ENCODE data around the gene C12orf76. TPM values are rescaled to one million over a fixed set of nuclear protein-coding genes. Genes with fewer than 3 reads are reported as not detected.

C12orf76 gene
- total and polyA plus RNA-seq, 2 of the 13 experiments (the other 11 are each of a cell fraction or from before 2014, with no cell fraction given), result 15.8 to 38.4 TPM

DNA sequence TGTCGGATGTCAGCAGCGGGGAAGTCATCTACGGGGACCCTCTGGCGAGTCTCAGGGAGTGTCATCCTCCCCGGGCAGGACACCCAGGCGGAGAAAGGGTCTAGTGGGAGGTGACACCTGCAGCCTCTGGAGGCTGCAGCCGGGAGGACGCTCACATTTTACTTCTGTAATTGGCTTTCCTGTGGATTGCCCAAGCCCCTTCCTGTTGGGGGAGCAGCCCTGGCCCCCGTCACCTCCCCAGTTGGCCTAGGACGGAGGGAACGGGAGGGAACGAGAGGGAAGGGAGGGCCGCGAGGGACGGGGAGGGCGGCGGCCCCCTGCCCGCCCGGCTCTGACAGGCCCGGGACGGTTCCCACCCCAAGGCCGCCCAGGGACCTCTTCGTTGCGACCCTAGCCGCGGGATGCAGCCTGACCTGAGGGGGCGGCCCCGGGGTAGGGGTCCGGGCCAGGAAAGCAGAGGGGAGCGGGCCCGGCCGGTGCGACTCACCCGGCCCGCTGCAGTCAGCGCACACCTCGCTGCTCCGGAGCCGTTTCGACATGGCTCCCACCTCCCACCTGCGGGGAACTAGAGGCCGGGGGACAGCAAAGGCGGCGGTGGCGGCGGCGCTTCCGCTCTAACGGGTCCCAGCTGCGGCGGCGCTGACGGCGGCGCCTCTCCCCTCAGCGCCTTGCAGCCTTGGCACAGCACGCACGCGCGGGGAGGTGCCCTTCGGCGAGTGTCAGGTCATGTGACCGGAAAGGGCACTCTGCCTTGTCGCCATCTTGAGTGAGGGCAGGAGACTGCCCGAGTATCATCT is 52.4 kb downstream of the C12orf76 start, which contains the start of gene GIT2:
TSS of gene GIT2 (minus strand) at position 683 of the 797 bp plus-strand sequence. CDS start at position 539, 144 bp downstream.
- peaks cover 47% of the 10 kb centered on the region for H3K79me2 ChIP-seq (ENCODE audit: insufficient read depth, low read length)
- peaks cover 57% of the 10 kb centered on the region for H3K4me1 ChIP-seq (ENCODE audit: insufficient read depth, low read length)
- no peaks in the 10 kb centered on the region; a peak in 1 of 5 replicates for H3K27me3 ChIP-seq (ENCODE audit: control insufficient read depth in 1 of 2, insufficient read depth in 2 of 2, low read length in 2 of 2)
- 0% methylated on average over 6 of the region's 65 CpGs for WGBS (ENCODE audit: low lambda C conversion rate)
- in situ Hi-C loops (cut with HindIII; ENCODE audit: extremely low pct_ligation_motif_present, low pct_unique_long_range_greater_than_20kb) (no loop called here), intact Hi-C loops (cut with micrococcal nuclease; ENCODE audit: unreplicated experiment) (loop anchor here (5.0 kb wide), 1 partner anchor 49 kb away; no protein-coding TSS in a partner anchor)
- H3K4me2 ChIP-seq (ENCODE audit: low read depth, low read length), result peak within 1 kb of the TSS; percentile 93
- no peaks in the 10 kb centered on the region for H3K9me3 ChIP-seq (ENCODE audit: low read length)
- peaks cover 0 to 7% of the 10 kb centered on the region in 2 experiments; a peak in 1 of 5 replicates for H3K36me3 ChIP-seq (replicated peaks in 1 of 2; ENCODE audit: control insufficient read depth in 1 of 2, insufficient read depth in 2 of 2, low read length in 2 of 2)
- H3K4me3 ChIP-seq (replicated peaks in 1 of 3; ENCODE audit: insufficient read depth in 1 of 3, low read depth in 2 of 3, low read length in 3 of 3), result peak within 1 kb of the TSS; percentile 93 to 97 (median 94)
- CTCF ChIA-PET (ENCODE audit: low intra/inter-chr PET ratio, low total read pairs), result no interaction called here
- peak within 1 kb of the TSS; percentile 90 for H3K9ac ChIP-seq (ENCODE audit: insufficient read depth, low read depth, low read length)
- peaks cover 6% of the 10 kb centered on the region; the same call in 1 of the 2 replicates for H4K20me1 ChIP-seq (ENCODE audit: insufficient read depth, low read length)
- no TSS peak for BruUV-seq (replicated peaks)
- POLR2A ChIA-PET, result interaction anchor here (1.4 to 1.5 kb wide), 2 partner anchors 47 to 83 kb away, joined by 3 to 4 read pairs; no protein-coding TSS in a partner anchor
- FAIRE-seq, result peak; percentile 60
- H2AFZ ChIP-seq (ENCODE audit: low read length), result peak within 1 kb of the TSS; percentile 96
- peak; percentile 86 for ATAC-seq
- DNase-seq (ENCODE audit: low spot score), result peak; percentile 91
- H3K27ac ChIP-seq (ENCODE audit: extremely low read length, insufficient read depth, low read length), result peak within 1 kb of the TSS; percentile 75
- no peak for TF ChIP-seq ARID3A (IDR thresholded peaks at IDR 0.05; ENCODE audit: low read depth, low read length)
- no peak for TF ChIP-seq ZBTB40 (IDR thresholded peaks at IDR 0.05)
- no peak for TF ChIP-seq ZBTB40 (CRISPR knock-in tag; IDR thresholded peaks at IDR 0.05)
- no peak for TF ChIP-seq LBX2 (CRISPR knock-in tag; IDR thresholded peaks at IDR 0.05; ENCODE audit: borderline replicate concordance)
- TF ChIP-seq ZMAT5 (CRISPR knock-in tag; IDR thresholded peaks at IDR 0.05; ENCODE audit: borderline replicate concordance, low read depth), result no peak
- peak; percentile 90; the same call in 1 of the 2 replicates for TF ChIP-seq ZNF333 (CRISPR knock-in tag; IDR thresholded peaks at IDR 0.05; ENCODE audit: borderline replicate concordance)
- no peak for TF ChIP-seq NCOA2 (CRISPR knock-in tag; IDR thresholded peaks at IDR 0.05)
- no peak for TF ChIP-seq SRSF4 (IDR thresholded peaks at IDR 0.05; ENCODE audit: low read depth, low read length, poor library complexity, severe bottlenecking)
- no peak for TF ChIP-seq ZNF781 (CRISPR knock-in tag; IDR thresholded peaks at IDR 0.05; ENCODE audit: borderline replicate concordance, not compliant biosample characterization)
- TF ChIP-seq ZBTB7B (CRISPR knock-in tag; IDR thresholded peaks at IDR 0.05), result no peak

Data from HepG2 (cell line).